Left ventricle myocardium inferior (tissue), 1 donor: ENCODE results near the gene CDC25B. TPM values are rescaled to one million over a fixed set of nuclear protein-coding genes. Genes with fewer than 3 reads are reported as not detected.

Source experiments
- DNase-seq: peaks from one replicate; pipeline ENCODE4 v3.0.0-alpha.2; 2020
- H3K27ac ChIP-seq: fragments of 200-600 bp; replicated peaks from 2 replicates; pipeline ENCODE4 v1.8.0; 2021
- H3K27me3 ChIP-seq: fragments of 200-600 bp; 2 replicates; pipeline ENCODE4 v1.8.0; 2021; ENCODE audit warnings: low read depth
- H3K36me3 ChIP-seq: fragments of 200-600 bp; 2 replicates; pipeline ENCODE4 v1.8.0; 2021
- H3K4me1 ChIP-seq: fragments of 200-600 bp; 2 replicates; pipeline ENCODE4 v1.8.0; 2021
- H3K4me3 ChIP-seq: fragments of 200-600 bp; 2 replicates; pipeline ENCODE4 v1.8.0; 2021; ENCODE audit warnings: mild to moderate bottlenecking, moderate library complexity
- H3K9me3 ChIP-seq: fragments of 200-600 bp; replicated peaks from 2 replicates; pipeline ENCODE4 v1.8.0; 2021
- intact Hi-C: fragments of 100-400 bp; cut with micrococcal nuclease; formaldehyde crosslinking; loops from one replicate; pipeline ENCODE4 v1.11.0; 2022
- total RNA-seq: library from RNA; stranded (reverse); fragmentation: NEBNext Ultra II Directional; extraction: Animal tissue kit (Norgen Biotek cat#: 25700); gene quantifications from one replicate; pipeline ENCODE4 v1.2.1, GENCODE V29; 2021
- TF ChIP-seq, protein P1 (sequence below): fragments of 200-600 bp; IDR thresholded peaks from 2 replicates; pipeline ENCODE4 v1.8.0; 2021; ENCODE audit warnings: antibody characterized with exemption, mild to moderate bottlenecking, borderline replicate concordance
- donor health status: DM: no; HTN: yes; CAD: no; lungs with severe emphysema.

Gene CDC25B
- total RNA-seq, 1 donor from 2014 or later = 8.1 TPM

- H3K36me3 ChIP-seq = no peaks in the 10 kb centered on the region
- TF ChIP-seq, protein P1, sequence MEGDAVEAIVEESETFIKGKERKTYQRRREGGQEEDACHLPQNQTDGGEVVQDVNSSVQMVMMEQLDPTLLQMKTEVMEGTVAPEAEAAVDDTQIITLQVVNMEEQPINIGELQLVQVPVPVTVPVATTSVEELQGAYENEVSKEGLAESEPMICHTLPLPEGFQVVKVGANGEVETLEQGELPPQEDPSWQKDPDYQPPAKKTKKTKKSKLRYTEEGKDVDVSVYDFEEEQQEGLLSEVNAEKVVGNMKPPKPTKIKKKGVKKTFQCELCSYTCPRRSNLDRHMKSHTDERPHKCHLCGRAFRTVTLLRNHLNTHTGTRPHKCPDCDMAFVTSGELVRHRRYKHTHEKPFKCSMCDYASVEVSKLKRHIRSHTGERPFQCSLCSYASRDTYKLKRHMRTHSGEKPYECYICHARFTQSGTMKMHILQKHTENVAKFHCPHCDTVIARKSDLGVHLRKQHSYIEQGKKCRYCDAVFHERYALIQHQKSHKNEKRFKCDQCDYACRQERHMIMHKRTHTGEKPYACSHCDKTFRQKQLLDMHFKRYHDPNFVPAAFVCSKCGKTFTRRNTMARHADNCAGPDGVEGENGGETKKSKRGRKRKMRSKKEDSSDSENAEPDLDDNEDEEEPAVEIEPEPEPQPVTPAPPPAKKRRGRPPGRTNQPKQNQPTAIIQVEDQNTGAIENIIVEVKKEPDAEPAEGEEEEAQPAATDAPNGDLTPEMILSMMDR = no peak
- no peak overlapping the region for H3K4me3 ChIP-seq
- intact Hi-C loops = no loop called here
- H3K27ac ChIP-seq = no peak overlapping the region
- DNase-seq = no peak
- H3K27me3 ChIP-seq = no peaks in the 10 kb centered on the region
- peaks cover 22% of the 10 kb centered on the region for H3K4me1 ChIP-seq
- H3K9me3 ChIP-seq = no peaks in the 10 kb centered on the region
Observed at GRCh38 chr20:3771552-3772058, 24.5 kb upstream of the CDC25B start.

GRCh38 chr20:3775457-3776108, 20.5 kb upstream of the CDC25B start:
- no peak overlapping the region for H3K4me3 ChIP-seq
- no peak overlapping the region for H3K27ac ChIP-seq
- peaks cover 18% of the 10 kb centered on the region for H3K4me1 ChIP-seq
- TF ChIP-seq, protein P1 = no peak
- intact Hi-C loops = no loop called here
- no peak for DNase-seq
- no peaks in the 10 kb centered on the region for H3K27me3 ChIP-seq
- no peaks in the 10 kb centered on the region for H3K36me3 ChIP-seq
- H3K9me3 ChIP-seq = no peaks in the 10 kb centered on the region

DNA sequence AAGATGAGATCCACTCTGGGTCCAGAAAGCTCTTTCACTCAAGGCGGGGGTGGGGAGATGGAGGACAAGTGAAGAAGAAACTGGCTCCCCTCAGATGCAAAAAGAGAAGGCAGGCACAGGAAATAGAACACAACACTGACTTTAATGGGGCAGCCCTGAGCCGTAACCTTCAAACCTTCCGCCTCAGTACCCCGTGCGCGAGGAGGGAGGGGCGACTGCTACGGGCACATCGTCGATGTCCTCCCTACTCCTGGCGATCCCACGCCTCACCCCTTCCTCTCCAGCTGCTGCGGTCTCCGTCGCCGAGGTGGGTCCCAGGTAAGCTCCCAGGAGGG, 18.8 kb upstream of the CDC25B start:
- TF ChIP-seq, protein P1 = no peak
- H3K4me3 ChIP-seq = peak overlapping the region; percentile 69
- H3K4me1 ChIP-seq = peaks cover 29% of the 10 kb centered on the region
- DNase-seq = no peak
- H3K9me3 ChIP-seq = no peaks in the 10 kb centered on the region
- peak overlapping the region; percentile 16 for H3K27ac ChIP-seq
- H3K27me3 ChIP-seq = no peaks in the 10 kb centered on the region
- intact Hi-C loops = no loop called here
- no peaks in the 10 kb centered on the region for H3K36me3 ChIP-seq

GRCh38 chr20:3777716-3778629, 18.1 kb upstream of the CDC25B start:
- DNase-seq = peak; percentile 77
- Histone ChIP-seq H3K27ac (peak overlapping the region; percentile 16), H3K4me3 (peak overlapping the region; percentile 69), H3K36me3 (no peaks in the 10 kb centered on the region), H3K27me3 (no peaks in the 10 kb centered on the region), H3K4me1 (peaks cover 29% of the 10 kb centered on the region), H3K9me3 (no peaks in the 10 kb centered on the region)
- TF ChIP-seq, protein P1 = no peak
- intact Hi-C loops = no loop called here

GRCh38 chr20:3778976-3779375, 17.1 kb upstream of the CDC25B start:
- H3K4me3 ChIP-seq = no peak overlapping the region
- H3K27me3 ChIP-seq = no peaks in the 10 kb centered on the region
- no peak for DNase-seq
- no peaks in the 10 kb centered on the region for H3K9me3 ChIP-seq
- no peak overlapping the region for H3K27ac ChIP-seq
- peaks cover under 1% of the 10 kb centered on the region for H3K36me3 ChIP-seq
- H3K4me1 ChIP-seq = peaks cover 38% of the 10 kb centered on the region
- TF ChIP-seq, protein P1 = no peak
- intact Hi-C loops = no loop called here
